B cell (primary cell): ENCODE results near the gene RAE1.

Experiments used
- EZH2 ChIP-seq: IDR thresholded peaks from 2 replicates; pipeline ENCODE4 v1.6.1; 2012; ENCODE audit warnings: borderline replicate concordance, low read depth, mild to moderate bottlenecking, moderate library complexity, low read length; ENCODE audit not compliant: insufficient read depth, poor library complexity, severe bottlenecking
- TF ChIP-seq, protein P1 (sequence below): fragments of 200-600 bp; IDR thresholded peaks from one replicate; pipeline ENCODE4 v1.8.0; 2022; ENCODE audit warnings: antibody characterized with exemption, mild to moderate bottlenecking

- TF ChIP-seq, protein P1, sequence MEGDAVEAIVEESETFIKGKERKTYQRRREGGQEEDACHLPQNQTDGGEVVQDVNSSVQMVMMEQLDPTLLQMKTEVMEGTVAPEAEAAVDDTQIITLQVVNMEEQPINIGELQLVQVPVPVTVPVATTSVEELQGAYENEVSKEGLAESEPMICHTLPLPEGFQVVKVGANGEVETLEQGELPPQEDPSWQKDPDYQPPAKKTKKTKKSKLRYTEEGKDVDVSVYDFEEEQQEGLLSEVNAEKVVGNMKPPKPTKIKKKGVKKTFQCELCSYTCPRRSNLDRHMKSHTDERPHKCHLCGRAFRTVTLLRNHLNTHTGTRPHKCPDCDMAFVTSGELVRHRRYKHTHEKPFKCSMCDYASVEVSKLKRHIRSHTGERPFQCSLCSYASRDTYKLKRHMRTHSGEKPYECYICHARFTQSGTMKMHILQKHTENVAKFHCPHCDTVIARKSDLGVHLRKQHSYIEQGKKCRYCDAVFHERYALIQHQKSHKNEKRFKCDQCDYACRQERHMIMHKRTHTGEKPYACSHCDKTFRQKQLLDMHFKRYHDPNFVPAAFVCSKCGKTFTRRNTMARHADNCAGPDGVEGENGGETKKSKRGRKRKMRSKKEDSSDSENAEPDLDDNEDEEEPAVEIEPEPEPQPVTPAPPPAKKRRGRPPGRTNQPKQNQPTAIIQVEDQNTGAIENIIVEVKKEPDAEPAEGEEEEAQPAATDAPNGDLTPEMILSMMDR = no peak
- TF ChIP-seq EZH2 = no peak
These were observed at the start of gene RAE1 for GRCh38 chr20:57351042-57351783.
